ENCODE data around the gene FOXRED2. TPM values are rescaled to one million over a fixed set of nuclear protein-coding genes. Genes with fewer than 3 reads are reported as not detected.

The FOXRED2 gene
- total RNA-seq, 1 experiment from 2014 or later, result 19.9 TPM

DNA sequence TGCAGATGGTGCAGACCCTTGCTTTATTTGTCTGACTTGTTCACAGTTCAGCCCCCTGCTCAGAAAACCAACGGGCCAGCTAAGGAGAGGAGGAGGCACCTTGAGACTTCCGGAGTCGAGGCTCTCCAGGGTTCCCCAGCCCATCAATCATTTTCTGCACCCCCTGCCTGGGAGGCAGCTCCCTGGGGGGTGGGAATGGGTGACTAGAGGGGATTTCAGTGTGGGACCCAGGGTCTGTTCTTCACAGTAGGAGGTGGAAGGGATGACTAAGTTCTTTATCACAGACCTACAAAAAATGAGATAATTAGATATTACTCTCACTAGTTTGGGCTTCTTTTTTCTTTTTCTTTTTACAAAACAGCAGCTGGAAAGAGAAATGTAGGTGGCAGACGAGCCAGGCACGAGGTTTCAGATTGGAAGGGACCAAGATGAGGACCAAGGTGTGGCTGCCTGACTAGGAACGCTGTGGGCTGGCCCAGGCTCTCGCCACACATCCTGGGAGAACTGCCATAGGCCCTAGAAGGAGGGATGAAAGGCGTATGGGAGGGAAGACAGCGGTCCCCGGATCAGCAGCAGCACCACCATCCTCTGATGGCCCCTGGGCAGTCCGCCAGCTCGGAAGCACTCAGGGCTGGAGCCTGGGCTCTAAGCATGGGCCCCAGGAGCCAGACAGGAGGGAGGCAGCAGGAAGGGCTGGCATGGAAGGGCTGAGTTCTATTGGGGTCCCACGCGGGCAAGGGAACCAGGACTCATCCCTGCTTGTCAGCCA lies 39.6 kb downstream of the FOXRED2 start:
- RAD21 ChIA-PET (ENCODE audit: low non-redundant PET in 1 of 2, low total read pairs in 2 of 2, uncharacterized antibody in 2 of 2, unreplicated experiment in 2 of 2), result interaction anchor here (2.3 to 4.2 kb wide), 2 partner anchors 166 kb away, joined by 8 to 16 read pairs; no protein-coding TSS in a partner anchor
- Histone ChIP-seq H3K79me2 (ENCODE audit: insufficient read depth, low read length) (no peaks in the 10 kb centered on the region), H3K4me3 (replicated peaks in 1 of 2; ENCODE audit: low read depth in 1 of 2, low read length in 2 of 2) (peak overlapping the region in 1 of 2 experiments; percentile 44; a peak in 2 of 4 replicates), H3K36me3 (ENCODE audit: control insufficient read depth in 1 of 2, insufficient read depth in 2 of 2, low read length in 2 of 2) (peaks cover 0 to 8% of the 10 kb centered on the region in 2 experiments; a peak in 2 of 4 replicates), H3K4me1 (ENCODE audit: control insufficient read depth in 1 of 2, insufficient read depth in 2 of 2, low read length in 2 of 2) (peaks cover 65 to 78% of the 10 kb centered on the region in 2 experiments), H3K9me3 (ENCODE audit: control insufficient read depth in 1 of 2, insufficient read depth in 1 of 2, low read depth in 1 of 2, low read length in 2 of 2) (no peaks in the 10 kb centered on the region), H2AFZ (ENCODE audit: low read depth, low read length, poor library complexity, severe bottlenecking) (no peak overlapping the region), H3K27ac (ENCODE audit: low read depth, low read length) (peak overlapping the region; percentile 77), H3K9me2 (ENCODE audit: insufficient read depth) (no peaks in the 10 kb centered on the region), H3K9ac (ENCODE audit: low read length) (peak overlapping the region; percentile 54), H3K27me3 (ENCODE audit: insufficient read depth, low read length) (no peaks in the 10 kb centered on the region), H3K4me2 (ENCODE audit: low read length) (peak overlapping the region; percentile 80), H4K20me1 (ENCODE audit: insufficient read depth) (no peaks in the 10 kb centered on the region)
- BruUV-seq (replicated peaks), result TSS peak; percentile 34
- POLR2A ChIA-PET, result interaction anchor here (0.8 to 2.0 kb wide), 2 partner anchors 13 to 79 kb away, joined by 5 read pairs; partner anchors contain the start of gene MYH9
- CTCF ChIA-PET, result interaction anchor here (1.0 to 3.8 kb wide), 2 partner anchors 14 to 166 kb away, joined by 3 to 20 read pairs; partner anchors contain the start of gene TXN2
- peak; percentile 55 for TF ChIP-seq TCF7L2 (IDR thresholded peaks at IDR 0.05; ENCODE audit: borderline replicate concordance, extremely low read depth, insufficient read depth, insufficient read length)
- TF ChIP-seq, protein P1, sequence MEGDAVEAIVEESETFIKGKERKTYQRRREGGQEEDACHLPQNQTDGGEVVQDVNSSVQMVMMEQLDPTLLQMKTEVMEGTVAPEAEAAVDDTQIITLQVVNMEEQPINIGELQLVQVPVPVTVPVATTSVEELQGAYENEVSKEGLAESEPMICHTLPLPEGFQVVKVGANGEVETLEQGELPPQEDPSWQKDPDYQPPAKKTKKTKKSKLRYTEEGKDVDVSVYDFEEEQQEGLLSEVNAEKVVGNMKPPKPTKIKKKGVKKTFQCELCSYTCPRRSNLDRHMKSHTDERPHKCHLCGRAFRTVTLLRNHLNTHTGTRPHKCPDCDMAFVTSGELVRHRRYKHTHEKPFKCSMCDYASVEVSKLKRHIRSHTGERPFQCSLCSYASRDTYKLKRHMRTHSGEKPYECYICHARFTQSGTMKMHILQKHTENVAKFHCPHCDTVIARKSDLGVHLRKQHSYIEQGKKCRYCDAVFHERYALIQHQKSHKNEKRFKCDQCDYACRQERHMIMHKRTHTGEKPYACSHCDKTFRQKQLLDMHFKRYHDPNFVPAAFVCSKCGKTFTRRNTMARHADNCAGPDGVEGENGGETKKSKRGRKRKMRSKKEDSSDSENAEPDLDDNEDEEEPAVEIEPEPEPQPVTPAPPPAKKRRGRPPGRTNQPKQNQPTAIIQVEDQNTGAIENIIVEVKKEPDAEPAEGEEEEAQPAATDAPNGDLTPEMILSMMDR (IDR thresholded peaks at IDR 0.05 in 2 of 3, conservative IDR thresholded peaks at IDR 0.05 in 1 of 3; ENCODE audit: borderline replicate concordance in 1 of 3, insufficient read depth in 1 of 3, low read depth in 2 of 3, low read length in 2 of 3), result no peak
- ATAC-seq (peak; percentile 63), DNase-seq (ENCODE audit: low read depth, low spot score) (peak; percentile 46)
- intact Hi-C loops (cut with micrococcal nuclease), result loop anchor here (5.0 kb wide), 1 partner anchor 80 kb away; the partner anchor contains the start of gene MYH9

DNA sequence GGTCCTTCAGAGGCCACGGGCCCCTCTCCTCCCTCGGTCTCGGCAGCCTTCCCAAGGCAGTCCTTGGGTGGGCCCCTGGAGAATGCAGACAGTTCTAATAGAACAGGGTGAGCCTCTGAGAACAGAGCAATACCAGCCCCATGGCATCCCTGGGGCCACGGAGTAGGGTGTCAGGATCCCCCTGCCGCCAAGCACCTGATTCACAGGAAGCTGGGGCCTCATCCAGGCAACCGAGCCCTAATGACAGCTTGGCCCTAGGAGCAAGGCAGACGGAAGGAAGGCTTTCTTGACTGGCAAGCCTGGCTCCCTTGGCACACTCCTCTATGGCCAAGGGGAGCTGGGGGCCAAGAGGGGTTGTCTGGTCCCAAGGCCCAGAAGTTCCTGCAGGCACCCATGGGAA lies 40.6 kb downstream of the FOXRED2 start:
- H3K4me3 ChIP-seq (replicated peaks in 1 of 2; ENCODE audit: low read depth in 1 of 2, low read length in 2 of 2), result no peak overlapping the region
- peak overlapping the region; percentile 77 for H3K27ac ChIP-seq (ENCODE audit: low read depth, low read length)
- DNase-seq (ENCODE audit: low read depth, low spot score) (no peak), ATAC-seq (no peak)
- TF ChIP-seq, protein P2, sequence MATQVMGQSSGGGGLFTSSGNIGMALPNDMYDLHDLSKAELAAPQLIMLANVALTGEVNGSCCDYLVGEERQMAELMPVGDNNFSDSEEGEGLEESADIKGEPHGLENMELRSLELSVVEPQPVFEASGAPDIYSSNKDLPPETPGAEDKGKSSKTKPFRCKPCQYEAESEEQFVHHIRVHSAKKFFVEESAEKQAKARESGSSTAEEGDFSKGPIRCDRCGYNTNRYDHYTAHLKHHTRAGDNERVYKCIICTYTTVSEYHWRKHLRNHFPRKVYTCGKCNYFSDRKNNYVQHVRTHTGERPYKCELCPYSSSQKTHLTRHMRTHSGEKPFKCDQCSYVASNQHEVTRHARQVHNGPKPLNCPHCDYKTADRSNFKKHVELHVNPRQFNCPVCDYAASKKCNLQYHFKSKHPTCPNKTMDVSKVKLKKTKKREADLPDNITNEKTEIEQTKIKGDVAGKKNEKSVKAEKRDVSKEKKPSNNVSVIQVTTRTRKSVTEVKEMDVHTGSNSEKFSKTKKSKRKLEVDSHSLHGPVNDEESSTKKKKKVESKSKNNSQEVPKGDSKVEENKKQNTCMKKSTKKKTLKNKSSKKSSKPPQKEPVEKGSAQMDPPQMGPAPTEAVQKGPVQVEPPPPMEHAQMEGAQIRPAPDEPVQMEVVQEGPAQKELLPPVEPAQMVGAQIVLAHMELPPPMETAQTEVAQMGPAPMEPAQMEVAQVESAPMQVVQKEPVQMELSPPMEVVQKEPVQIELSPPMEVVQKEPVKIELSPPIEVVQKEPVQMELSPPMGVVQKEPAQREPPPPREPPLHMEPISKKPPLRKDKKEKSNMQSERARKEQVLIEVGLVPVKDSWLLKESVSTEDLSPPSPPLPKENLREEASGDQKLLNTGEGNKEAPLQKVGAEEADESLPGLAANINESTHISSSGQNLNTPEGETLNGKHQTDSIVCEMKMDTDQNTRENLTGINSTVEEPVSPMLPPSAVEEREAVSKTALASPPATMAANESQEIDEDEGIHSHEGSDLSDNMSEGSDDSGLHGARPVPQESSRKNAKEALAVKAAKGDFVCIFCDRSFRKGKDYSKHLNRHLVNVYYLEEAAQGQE (IDR thresholded peaks at IDR 0.05; ENCODE audit: low read depth), result no peak
- TF ChIP-seq ZFX (IDR thresholded peaks at IDR 0.05) (no peak), SIN3A (IDR thresholded peaks at IDR 0.05; ENCODE audit: low read depth) (no peak)
- no peaks in the 10 kb centered on the region for H3K27me3 ChIP-seq (ENCODE audit: insufficient read depth, low read length)
- ChIA-PET CTCF (interaction anchor here (3.8 kb wide), 1 partner anchor 165 kb away, joined by 20 read pairs; no protein-coding TSS in a partner anchor), RAD21 (ENCODE audit: low non-redundant PET in 1 of 2, low total read pairs in 2 of 2, uncharacterized antibody in 2 of 2, unreplicated experiment in 2 of 2) (no interaction called here), POLR2A (interaction anchor here (1.0 to 2.0 kb wide), 3 partner anchors 12 to 78 kb away, joined by 3 to 5 read pairs (median 5); partner anchors contain the start of gene MYH9)
- peak overlapping the region; percentile 80 for H3K4me2 ChIP-seq (ENCODE audit: low read length)
- H3K9me2 ChIP-seq (ENCODE audit: insufficient read depth), result no peaks in the 10 kb centered on the region
- peaks cover 72 to 84% of the 10 kb centered on the region in 2 experiments for H3K4me1 ChIP-seq (ENCODE audit: control insufficient read depth in 1 of 2, insufficient read depth in 2 of 2, low read length in 2 of 2)
- H3K79me2 ChIP-seq (ENCODE audit: insufficient read depth, low read length), result no peaks in the 10 kb centered on the region
- peak overlapping the region; percentile 54; the same call in 1 of the 2 replicates for H3K9ac ChIP-seq (ENCODE audit: low read length)
- no TSS peak for BruUV-seq (replicated peaks)
- peaks cover 0 to 8% of the 10 kb centered on the region in 2 experiments; a peak in 1 of 4 replicates for H3K36me3 ChIP-seq (ENCODE audit: control insufficient read depth in 1 of 2, insufficient read depth in 2 of 2, low read length in 2 of 2)
- H3K9me3 ChIP-seq (ENCODE audit: control insufficient read depth in 1 of 2, insufficient read depth in 1 of 2, low read depth in 1 of 2, low read length in 2 of 2), result no peaks in the 10 kb centered on the region
- H2AFZ ChIP-seq (ENCODE audit: low read depth, low read length, poor library complexity, severe bottlenecking), result no peak overlapping the region
- intact Hi-C loops (cut with micrococcal nuclease), result loop anchor here (5.0 kb wide), 1 partner anchor 79 kb away; the partner anchor contains the start of gene MYH9
- no peaks in the 10 kb centered on the region for H4K20me1 ChIP-seq (ENCODE audit: insufficient read depth)
